GM21717 (cell line): ENCODE results near the gene EEF1AKMT3.
"Not testable (repeated sequence)": the region's sequence is repeated elsewhere in the genome, so short reads cannot be mapped to it uniquely, and the experiment has no call there.

ENCODE experiments used
- ATAC-seq: cut with Tn5 transposase; IDR thresholded peaks from one replicate; pipeline ENCODE4 v1.9.1; 2021; ENCODE audit warnings: mild to moderate bottlenecking, moderate library complexity; ENCODE audit not compliant: unreplicated experiment

Gene EEF1AKMT3

GRCh38 chr12:57815177-57816000 is 43.0 kb downstream of the EEF1AKMT3 start:
- no peak for ATAC-seq

GRCh38 chr12:57816001-57816854 is 43.8 kb downstream of the EEF1AKMT3 start:
- no peak for ATAC-seq

- ATAC-seq = no peak
Observed at GRCh38 chr12:57816855-57817151, 44.4 kb downstream of the EEF1AKMT3 start.

GRCh38 chr12:57817261-57817989 is 45.0 kb downstream of the EEF1AKMT3 start:
- ATAC-seq = no peak

- ATAC-seq = not testable (repeated sequence)
Observed at GRCh38 chr12:57817990-57818331, 45.5 kb downstream of the EEF1AKMT3 start.

GRCh38 chr12:57820119-57820518 is 47.7 kb downstream of the EEF1AKMT3 start:
- ATAC-seq = not testable (repeated sequence)

GRCh38 chr12:57821015-57821414 is 48.6 kb downstream of the EEF1AKMT3 start:
- ATAC-seq = not testable (repeated sequence)

GRCh38 chr12:57821474-57822214 is 49.2 kb downstream of the EEF1AKMT3 start:
- no peak for ATAC-seq

GRCh38 chr12:57822392-57823130 is 50.1 kb downstream of the EEF1AKMT3 start:
- ATAC-seq = no peak

GRCh38 chr12:57823131-57823907 is 50.9 kb downstream of the EEF1AKMT3 start:
- no peak for ATAC-seq

- no peak for ATAC-seq
Observed at GRCh38 chr12:57823908-57824640, 51.7 kb downstream of the EEF1AKMT3 start.

GRCh38 chr12:57825451-57825850 is 53.0 kb downstream of the EEF1AKMT3 start:
- no peak for ATAC-seq

GRCh38 chr12:57826400-57826799 is 54.0 kb downstream of the EEF1AKMT3 start:
- no peak for ATAC-seq

- no peak for ATAC-seq
Observed at GRCh38 chr12:57826966-57827365, 54.6 kb downstream of the EEF1AKMT3 start.

GRCh38 chr12:57829025-57829777 is 56.8 kb downstream of the EEF1AKMT3 start:
- no peak for ATAC-seq

- ATAC-seq = no peak
Observed at GRCh38 chr12:57830393-57830792, 58.0 kb downstream of the EEF1AKMT3 start.
